OCI-M2 (cell line): ENCODE measurements around the gene TTL.
"Not testable (repeated sequence)": the region's sequence is repeated elsewhere in the genome, so short reads cannot be mapped to it uniquely, and the experiment has no call there.

Experiments used
- DNase-seq: peaks from one replicate; lab custom pipeline; 2025; ENCODE audit not compliant: unreplicated experiment; lab: John Stamatoyannopoulos, UW

Gene TTL

GRCh38 chr2:112481528-112482233 is at the start of gene TTL:
Gene TTL, plus strand, starts transcription at chr2:112482156. Its CDS starts 189 bp downstream, at chr2:112482345.
- DNase-seq: no peak

GRCh38 chr2:112432390-112432734 is 49.6 kb upstream of the TTL start:
- not testable (repeated sequence) for DNase-seq

GRCh38 chr2:112432735-112433479 is 49.0 kb upstream of the TTL start:
- not testable (repeated sequence) for DNase-seq

- not testable (repeated sequence) for DNase-seq
Measured at GRCh38 chr2:112433480-112433879, 48.5 kb upstream of the TTL start, which contains the start of gene RGPD8. Gene RGPD8, minus strand, starts transcription at chr2:112433645. Its CDS starts 192 bp downstream, at chr2:112433453.

- DNase-seq: no peak
Measured at GRCh38 chr2:112433932-112434730, 47.8 kb upstream of the TTL start.

- DNase-seq: not testable (repeated sequence)
Measured at GRCh38 chr2:112434890-112435715, 46.9 kb upstream of the TTL start.

GRCh38 chr2:112435716-112436431 is 46.1 kb upstream of the TTL start:
- not testable (repeated sequence) for DNase-seq

GRCh38 chr2:112436993-112437392 is 45.0 kb upstream of the TTL start:
- not testable (repeated sequence) for DNase-seq

GRCh38 chr2:112437405-112437831 is 44.5 kb upstream of the TTL start:
- not testable (repeated sequence) for DNase-seq

- not testable (repeated sequence) for DNase-seq
Measured at GRCh38 chr2:112438603-112439261, 43.2 kb upstream of the TTL start.

- DNase-seq: not testable (repeated sequence)
Measured at GRCh38 chr2:112444256-112444655, 37.7 kb upstream of the TTL start.

- DNase-seq: no peak
Measured at GRCh38 chr2:112449854-112450253, 32.1 kb upstream of the TTL start.

- DNase-seq: no peak
Measured at GRCh38 chr2:112451317-112451716, 30.6 kb upstream of the TTL start.

- DNase-seq: no peak
Measured at GRCh38 chr2:112454586-112454985, 27.4 kb upstream of the TTL start.

GRCh38 chr2:112459372-112459771 is 22.6 kb upstream of the TTL start:
- DNase-seq: no peak

- no peak for DNase-seq
Measured at GRCh38 chr2:112462178-112462577, 19.8 kb upstream of the TTL start.

- DNase-seq: no peak
Measured at GRCh38 chr2:112463256-112463655, 18.7 kb upstream of the TTL start.

GRCh38 chr2:112465382-112465781 is 16.6 kb upstream of the TTL start:
- no peak for DNase-seq

GRCh38 chr2:112472547-112473263 is 9.3 kb upstream of the TTL start:
- no peak for DNase-seq
